Activated T-cell treated with anti-CD3 and anti-CD28 coated beads, Interleukin-2, amount 50 U/mL, for 1 hour (primary cell): ENCODE results near the gene FGR.
A peak's percentile ranks its signal among the peaks of the same experiment; 100 is the strongest.
"Not testable (repeated sequence)": the region's sequence is repeated elsewhere in the genome, so short reads cannot be mapped to it uniquely, and the experiment has no call there.

Experiments used
- DNase-seq: peaks from one replicate; pipeline ENCODE4 v3.0.0-alpha.2; 2020

Gene FGR

GRCh38 chr1:27634177-27634984 lies 604 bp downstream of the FGR start:
- peak; percentile 55 for DNase-seq

GRCh38 chr1:27633640-27634176 lies 1.3 kb downstream of the FGR start:
- no peak for DNase-seq

- no peak for DNase-seq
Observed at GRCh38 chr1:27633298-27633610, 1.7 kb downstream of the FGR start.

GRCh38 chr1:27632387-27633297 lies 2.3 kb downstream of the FGR start:
- peak; percentile 58 for DNase-seq

- DNase-seq: no peak
Observed at GRCh38 chr1:27630859-27631491, 4.0 kb downstream of the FGR start.

GRCh38 chr1:27628712-27629111 lies 6.3 kb downstream of the FGR start:
- no peak for DNase-seq

- not testable (repeated sequence) for DNase-seq
Observed at GRCh38 chr1:27627733-27628132, 7.3 kb downstream of the FGR start.

- DNase-seq: no peak
Observed at GRCh38 chr1:27627061-27627460, 7.9 kb downstream of the FGR start.

GRCh38 chr1:27626031-27626935 lies 8.7 kb downstream of the FGR start:
- no peak for DNase-seq

- DNase-seq: no peak
Observed at GRCh38 chr1:27624467-27625178, 10.4 kb downstream of the FGR start.

GRCh38 chr1:27623327-27624212 lies 11.4 kb downstream of the FGR start:
- no peak for DNase-seq

- DNase-seq: no peak
Observed at GRCh38 chr1:27622828-27623227, 12.2 kb downstream of the FGR start.

- DNase-seq: no peak
Observed at GRCh38 chr1:27621051-27621920, 13.7 kb downstream of the FGR start.

GRCh38 chr1:27619782-27620438 lies 15.1 kb downstream of the FGR start:
- DNase-seq: not testable (repeated sequence)

- DNase-seq: peak; percentile 49
Observed at GRCh38 chr1:27618341-27619082, 16.5 kb downstream of the FGR start.

GRCh38 chr1:27617420-27617819 lies 17.6 kb downstream of the FGR start:
- no peak for DNase-seq

GRCh38 chr1:27616441-27616840 lies 18.5 kb downstream of the FGR start:
- no peak for DNase-seq
